Measurements from ENCODE around the gene DCLK3.

Gene DCLK3

GRCh38 chr3:36763850-36764703 is at the start of gene DCLK3:
TSS of gene DCLK3 (minus strand) at chr3:36764553. CDS start at chr3:36764263, 290 bp downstream.
- peaks cover 7% of the 10 kb centered on the region for H3K4me1 Mint-ChIP-seq
- no peak for DNase-seq (ENCODE audit: low spot score in 2 of 2)
- ATAC-seq, result peak; percentile 40

GRCh38 chr3:36813305-36813704 is 49.0 kb upstream of the DCLK3 start:
- DNase-seq (ENCODE audit: low spot score in 2 of 2) (no peak), ATAC-seq (no peak)
- H3K27ac Mint-ChIP-seq, result peak overlapping the region; percentile 8
- H3K4me3 Mint-ChIP-seq, result no peak overlapping the region
- no peaks in the 10 kb centered on the region for H3K9me3 Mint-ChIP-seq
- peaks cover 7% of the 10 kb centered on the region for H3K4me1 Mint-ChIP-seq
- no peaks in the 10 kb centered on the region for H3K36me3 Mint-ChIP-seq

More at GRCh38 chr3:36763850-36764703, at the start of gene DCLK3:
- peak within 1 kb of the TSS; percentile 51 for H3K4me3 Mint-ChIP-seq
- no peaks in the 10 kb centered on the region for H3K36me3 Mint-ChIP-seq
- H3K27ac Mint-ChIP-seq, result no peak within 1 kb of the TSS
- no peaks in the 10 kb centered on the region for H3K9me3 Mint-ChIP-seq

- no peaks in the 10 kb centered on the region for H3K36me3 Mint-ChIP-seq
- H3K9me3 Mint-ChIP-seq, result no peaks in the 10 kb centered on the region
- H3K27ac Mint-ChIP-seq, result no peak overlapping the region
- H3K4me1 Mint-ChIP-seq, result peaks cover 7% of the 10 kb centered on the region
- no peak overlapping the region for H3K4me3 Mint-ChIP-seq
- ATAC-seq (no peak), DNase-seq (ENCODE audit: low spot score in 2 of 2) (no peak)
Observed at GRCh38 chr3:36812240-36812639, 47.9 kb upstream of the DCLK3 start.

DNA sequence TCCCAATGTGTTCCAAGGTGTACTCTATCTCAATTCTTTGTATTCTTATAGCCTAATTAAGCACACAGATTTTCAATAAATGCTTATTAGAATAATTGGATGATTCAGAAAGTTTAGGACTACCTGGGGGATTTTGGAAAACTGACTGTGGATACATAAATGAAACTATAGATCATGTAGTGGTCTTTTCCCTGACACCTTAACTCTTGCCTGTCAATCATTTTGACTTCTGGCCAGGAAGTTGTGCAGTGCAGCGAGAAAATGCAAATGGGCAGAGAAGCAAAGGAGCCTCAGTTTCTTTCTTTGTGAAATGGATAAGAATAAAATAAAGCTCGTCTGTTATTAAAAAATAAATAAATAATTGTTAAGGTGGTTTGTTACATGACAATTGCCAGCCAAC is 47.4 kb upstream of the DCLK3 start:
- DNase-seq (ENCODE audit: low spot score in 2 of 2) (no peak), ATAC-seq (no peak)
- Mint-ChIP-seq H3K4me1 (peaks cover 7% of the 10 kb centered on the region), H3K27ac (no peak overlapping the region), H3K4me3 (no peak overlapping the region), H3K36me3 (no peaks in the 10 kb centered on the region), H3K9me3 (no peaks in the 10 kb centered on the region)

GRCh38 chr3:36804295-36805055 is 40.1 kb upstream of the DCLK3 start:
- Mint-ChIP-seq H3K9me3 (peaks cover 7% of the 10 kb centered on the region), H3K27ac (no peak overlapping the region)

GRCh38 chr3:36803091-36803791 is 38.9 kb upstream of the DCLK3 start:
- Mint-ChIP-seq H3K9me3 (peaks cover 7% of the 10 kb centered on the region), H3K36me3 (no peaks in the 10 kb centered on the region), H3K4me3 (no peak overlapping the region), H3K27ac (no peak overlapping the region), H3K4me1 (no peaks in the 10 kb centered on the region)
- ATAC-seq (no peak), DNase-seq (ENCODE audit: low spot score in 2 of 2) (peak in 1 of 2 donors; percentile 23)

More at GRCh38 chr3:36804295-36805055, 40.1 kb upstream of the DCLK3 start:
- H3K4me3 Mint-ChIP-seq, result no peak overlapping the region
- H3K4me1 Mint-ChIP-seq, result no peaks in the 10 kb centered on the region
- no peak for ATAC-seq
- peak in 1 of 2 donors; percentile 17 for DNase-seq (ENCODE audit: low spot score in 2 of 2)
- H3K36me3 Mint-ChIP-seq, result no peaks in the 10 kb centered on the region

- DNase-seq (ENCODE audit: low spot score in 2 of 2) (no peak), ATAC-seq (no peak)
- Mint-ChIP-seq H3K36me3 (no peaks in the 10 kb centered on the region), H3K9me3 (no peaks in the 10 kb centered on the region), H3K27ac (no peak overlapping the region), H3K4me3 (no peak overlapping the region), H3K4me1 (no peaks in the 10 kb centered on the region)
Observed at GRCh38 chr3:36800533-36801116, 36.3 kb upstream of the DCLK3 start.

GRCh38 chr3:36796881-36797280 is 32.5 kb upstream of the DCLK3 start:
- DNase-seq (ENCODE audit: low spot score in 2 of 2) (no peak), ATAC-seq (no peak)
- H3K36me3 Mint-ChIP-seq, result no peaks in the 10 kb centered on the region
- H3K4me1 Mint-ChIP-seq, result no peaks in the 10 kb centered on the region
- H3K9me3 Mint-ChIP-seq, result no peaks in the 10 kb centered on the region
- no peak overlapping the region for H3K4me3 Mint-ChIP-seq
- no peak overlapping the region for H3K27ac Mint-ChIP-seq

- DNase-seq (ENCODE audit: low spot score in 2 of 2), result no peak
- H3K9me3 Mint-ChIP-seq, result no peaks in the 10 kb centered on the region
- ATAC-seq, result no peak
- no peaks in the 10 kb centered on the region for H3K36me3 Mint-ChIP-seq
- H3K4me1 Mint-ChIP-seq, result no peaks in the 10 kb centered on the region
- no peak overlapping the region for H3K4me3 Mint-ChIP-seq
- H3K27ac Mint-ChIP-seq, result no peak overlapping the region
Observed at GRCh38 chr3:36796161-36796560, 31.8 kb upstream of the DCLK3 start.

DNA sequence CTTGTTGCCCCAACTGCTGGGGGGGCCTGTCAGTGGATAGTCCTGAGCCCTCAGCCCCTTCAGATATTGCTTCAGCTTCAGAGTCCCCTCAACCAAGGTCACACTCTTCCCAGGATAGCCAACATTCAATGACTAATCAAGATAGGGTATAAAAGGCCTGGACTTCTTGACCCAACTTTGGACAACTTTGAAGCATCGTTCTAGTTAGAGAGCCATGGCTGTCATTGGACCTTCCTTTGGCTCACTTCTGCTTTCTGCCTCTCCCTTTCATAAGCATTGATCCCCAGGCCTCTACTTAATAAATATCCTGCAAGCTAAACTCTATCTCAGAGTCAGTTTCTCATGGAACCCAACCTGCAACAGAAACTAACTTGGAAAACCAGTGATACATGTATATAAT is 31.3 kb upstream of the DCLK3 start:
- H3K36me3 Mint-ChIP-seq, result no peaks in the 10 kb centered on the region
- ATAC-seq, result no peak
- no peaks in the 10 kb centered on the region for H3K4me1 Mint-ChIP-seq
- no peak overlapping the region for H3K4me3 Mint-ChIP-seq
- no peak overlapping the region for H3K27ac Mint-ChIP-seq
- no peak for DNase-seq (ENCODE audit: low spot score in 2 of 2)
- no peaks in the 10 kb centered on the region for H3K9me3 Mint-ChIP-seq

GRCh38 chr3:36792342-36792741 is 28.0 kb upstream of the DCLK3 start:
- DNase-seq (ENCODE audit: low spot score in 2 of 2) (no peak), ATAC-seq (peak; percentile 61)
- H3K27ac Mint-ChIP-seq, result no peak overlapping the region
- H3K4me1 Mint-ChIP-seq, result no peaks in the 10 kb centered on the region
- H3K36me3 Mint-ChIP-seq, result no peaks in the 10 kb centered on the region
- H3K9me3 Mint-ChIP-seq, result no peaks in the 10 kb centered on the region
- H3K4me3 Mint-ChIP-seq, result no peak overlapping the region

GRCh38 chr3:36790765-36791164 is 26.4 kb upstream of the DCLK3 start:
- Mint-ChIP-seq H3K4me3 (no peak overlapping the region), H3K4me1 (no peaks in the 10 kb centered on the region), H3K27ac (no peak overlapping the region), H3K9me3 (no peaks in the 10 kb centered on the region), H3K36me3 (no peaks in the 10 kb centered on the region)
- DNase-seq (ENCODE audit: low spot score in 2 of 2), result no peak
- no peak for ATAC-seq

DNA sequence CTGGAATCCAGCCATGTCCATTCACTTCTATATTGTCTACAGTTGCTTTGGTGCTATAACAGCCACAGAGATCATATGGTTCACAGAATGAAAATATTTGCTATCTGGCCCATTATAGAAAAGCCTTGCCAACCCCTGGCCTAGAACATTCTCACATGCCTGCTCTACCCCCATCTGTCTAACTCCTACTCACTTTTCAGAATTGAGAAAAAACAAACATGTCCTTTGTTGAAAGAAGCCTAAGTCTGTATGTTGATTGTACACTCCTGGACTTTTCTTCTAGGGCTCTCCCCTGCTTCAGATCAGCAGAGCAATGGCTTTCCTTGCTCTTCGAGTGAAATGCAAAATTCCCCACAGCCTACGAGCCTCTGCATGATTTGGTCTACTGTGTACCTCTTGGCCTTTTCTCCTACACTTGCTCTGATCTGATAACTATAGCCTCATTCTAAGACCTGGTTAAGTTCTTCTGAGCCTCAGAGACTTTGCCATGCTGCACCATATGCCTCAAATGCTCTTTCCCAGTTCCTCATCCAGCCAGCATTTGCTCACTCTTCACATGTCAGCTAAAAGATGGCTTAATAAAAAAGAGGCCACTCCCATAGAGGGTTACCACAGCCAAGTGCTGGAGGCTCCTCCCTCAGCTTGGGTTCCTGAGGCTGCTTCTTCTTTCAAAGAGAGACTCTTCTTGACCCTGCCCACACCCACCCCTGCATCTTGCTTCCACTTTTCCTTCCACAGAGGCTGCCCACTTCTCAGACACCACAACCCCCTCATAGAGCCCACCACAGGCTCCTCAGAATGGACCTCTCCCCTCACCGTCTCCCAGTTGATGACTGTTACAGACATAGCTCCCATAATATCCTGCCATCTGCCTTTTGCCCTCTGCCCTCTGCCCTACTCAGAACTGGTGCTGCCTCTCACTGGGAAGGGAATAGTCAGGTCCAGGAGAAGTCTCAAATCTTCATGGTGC is 22.9 kb upstream of the DCLK3 start:
- Mint-ChIP-seq H3K36me3 (no peaks in the 10 kb centered on the region), H3K4me3 (no peak overlapping the region), H3K9me3 (no peaks in the 10 kb centered on the region), H3K27ac (no peak overlapping the region), H3K4me1 (no peaks in the 10 kb centered on the region)
- ATAC-seq, result peak; percentile 33
- no peak for DNase-seq (ENCODE audit: low spot score in 2 of 2)

GRCh38 chr3:36784138-36784635 is 19.8 kb upstream of the DCLK3 start:
- Mint-ChIP-seq H3K9me3 (no peaks in the 10 kb centered on the region), H3K36me3 (no peaks in the 10 kb centered on the region), H3K4me1 (no peaks in the 10 kb centered on the region), H3K4me3 (no peak overlapping the region), H3K27ac (no peak overlapping the region)
- DNase-seq (ENCODE audit: low spot score in 2 of 2), result no peak
- ATAC-seq, result no peak

Data from stimulated activated effector memory CD8-positive, alpha-beta T cell treated with anti-CD3 and anti-CD28 coated beads, Interleukin-12 subunit alpha, Interleukin-12 subunit beta, amount 100 ng/mL, for 72 hours (primary cell).